GM21529 (cell line): ENCODE data around the gene H1-8.

Experiments
- ATAC-seq: cut with Tn5 transposase; IDR thresholded peaks from one replicate; pipeline ENCODE4 v1.9.1; 2021; ENCODE audit not compliant: unreplicated experiment

H1-8 gene

DNA sequence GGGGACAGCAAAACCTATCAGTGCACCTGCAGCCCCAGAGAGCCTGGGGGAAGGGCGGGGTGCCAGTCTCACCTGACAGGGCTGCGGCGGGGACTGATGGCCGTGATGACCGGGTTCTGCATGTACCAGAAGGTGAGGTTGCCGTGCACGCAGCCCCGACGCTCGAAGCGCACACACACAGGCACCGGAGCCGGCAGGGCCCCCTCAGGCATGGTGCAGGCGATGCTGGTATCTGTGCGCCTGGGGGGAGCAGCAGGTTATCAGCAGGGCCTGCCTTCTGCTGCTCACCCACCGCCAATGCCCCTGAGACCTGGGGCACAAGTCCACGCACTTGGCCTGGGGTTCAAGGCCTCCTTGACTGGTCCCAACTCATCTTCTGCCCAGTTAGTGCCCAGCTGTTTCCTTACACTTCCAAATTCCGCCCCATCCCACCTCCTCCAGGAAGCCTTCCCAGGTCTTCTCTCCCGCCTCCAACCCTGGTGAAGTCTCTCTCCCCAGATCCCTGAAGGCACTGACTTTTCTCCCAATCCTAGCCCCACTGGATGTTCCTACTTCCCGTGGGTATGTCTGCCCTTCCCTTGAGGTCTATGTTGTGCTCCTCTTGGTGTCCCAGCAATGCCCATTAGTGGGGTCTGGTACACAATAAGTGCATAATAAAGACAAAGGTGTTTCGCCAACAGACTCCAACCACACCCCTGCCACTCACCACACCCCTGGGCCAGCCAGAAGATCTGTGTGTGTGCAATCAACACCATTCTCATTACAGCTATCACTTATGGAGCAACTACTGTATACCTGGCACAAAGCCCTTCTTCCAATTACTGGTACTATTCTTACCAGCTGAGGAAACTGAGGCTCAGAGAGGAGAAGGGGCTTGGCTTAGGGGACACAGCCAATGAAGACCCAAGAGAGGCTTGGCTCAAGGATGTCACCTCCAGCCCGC, 28.9 kb downstream of the H1-8 start:
- ATAC-seq: no peak

DNA sequence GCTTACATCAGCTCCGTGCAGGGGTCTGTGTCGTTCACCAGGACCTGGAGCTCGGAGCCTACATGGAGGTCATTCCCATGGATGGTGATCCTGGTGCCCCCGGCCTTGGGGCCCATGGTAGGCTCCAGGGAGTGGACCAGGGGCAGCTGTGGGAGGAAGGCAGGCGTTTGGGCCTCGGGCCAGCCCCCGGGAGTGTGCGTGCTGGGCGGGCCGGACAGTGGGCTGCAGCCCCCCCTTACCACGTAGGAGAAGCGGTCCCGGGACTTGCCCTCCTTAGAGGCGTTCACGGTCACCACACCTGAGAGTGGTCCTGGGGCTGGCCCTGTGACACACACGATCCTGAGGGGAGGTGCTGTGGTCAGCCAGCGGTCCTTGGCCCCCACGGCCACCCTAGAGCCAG, 29.6 kb downstream of the H1-8 start:
- no peak for ATAC-seq

DNA sequence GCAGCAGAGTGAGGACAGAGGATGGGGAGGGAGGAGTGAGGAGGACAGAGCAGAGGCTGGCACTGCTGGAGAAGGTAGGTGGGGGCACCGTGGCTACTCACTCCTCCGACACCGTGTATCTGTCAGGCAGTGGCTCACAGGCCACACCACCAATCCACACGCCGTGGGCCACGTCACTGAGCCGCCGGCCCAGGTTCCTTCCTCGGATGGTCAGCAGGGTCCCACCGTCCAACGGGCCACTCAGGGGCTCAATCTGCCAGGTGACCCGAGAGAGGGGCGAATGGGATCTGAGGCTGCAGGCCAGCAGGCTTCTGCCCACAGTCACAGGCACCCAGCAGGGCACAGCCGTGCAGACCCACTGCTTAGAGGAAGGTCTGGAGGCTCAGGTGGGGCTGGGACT, 30.5 kb downstream of the H1-8 start:
- ATAC-seq: no peak

DNA sequence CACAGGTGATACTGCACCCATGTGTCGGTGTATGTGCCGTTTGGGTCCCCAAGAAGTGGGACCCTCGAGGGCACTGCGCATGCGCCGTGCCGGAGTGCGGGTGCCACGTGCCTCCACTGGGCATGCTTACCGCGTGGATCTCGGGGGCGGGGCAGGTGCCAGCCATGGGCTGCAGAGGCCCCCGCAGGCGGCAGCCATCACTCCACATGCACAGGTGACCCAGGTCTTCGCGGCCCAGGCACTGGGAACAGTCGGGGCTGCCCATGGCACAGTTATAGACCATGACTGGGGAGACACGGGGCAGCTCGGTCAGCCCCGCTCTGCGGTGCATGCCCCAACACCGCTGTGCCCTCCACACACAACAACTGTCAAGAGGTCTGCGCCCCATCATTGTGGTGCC, 31.2 kb downstream of the H1-8 start:
- no peak for ATAC-seq

DNA sequence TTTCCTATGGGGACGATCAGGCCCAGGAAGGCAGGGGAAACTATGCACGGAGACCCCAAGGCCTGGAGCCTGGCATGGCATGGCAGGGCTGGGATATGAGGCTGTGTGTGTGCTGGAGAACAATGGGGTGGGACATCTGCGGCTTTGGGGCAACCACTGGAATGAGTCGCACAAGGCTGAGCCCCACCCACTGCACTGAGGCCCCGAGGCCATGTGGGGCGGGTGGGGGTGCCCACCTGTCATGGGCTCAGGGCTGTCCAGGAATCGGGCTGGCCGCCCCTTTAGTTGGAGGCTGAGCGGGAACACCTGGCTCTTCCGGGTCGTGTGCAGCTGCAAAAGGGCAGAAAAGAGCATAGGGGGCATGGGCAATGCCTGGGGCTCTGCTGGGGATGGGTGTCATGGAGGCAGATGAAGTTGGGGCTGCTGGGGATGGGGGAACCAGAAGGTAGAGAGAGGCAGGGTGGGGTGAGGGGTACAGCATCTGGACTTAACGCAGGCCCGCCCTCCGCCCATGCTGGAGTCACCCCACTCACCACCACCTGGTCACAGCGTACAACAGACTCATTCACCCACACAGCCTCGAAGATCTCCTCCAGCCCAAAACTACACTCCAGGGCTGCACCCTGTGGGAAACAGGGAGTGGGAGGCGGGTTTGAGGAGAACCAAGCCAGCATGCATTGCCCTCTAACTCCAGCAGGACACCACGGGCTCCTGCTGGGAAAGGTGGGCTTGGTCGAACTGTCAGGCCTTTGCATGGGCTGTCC, 32.4 kb downstream of the H1-8 start:
- no peak for ATAC-seq

DNA sequence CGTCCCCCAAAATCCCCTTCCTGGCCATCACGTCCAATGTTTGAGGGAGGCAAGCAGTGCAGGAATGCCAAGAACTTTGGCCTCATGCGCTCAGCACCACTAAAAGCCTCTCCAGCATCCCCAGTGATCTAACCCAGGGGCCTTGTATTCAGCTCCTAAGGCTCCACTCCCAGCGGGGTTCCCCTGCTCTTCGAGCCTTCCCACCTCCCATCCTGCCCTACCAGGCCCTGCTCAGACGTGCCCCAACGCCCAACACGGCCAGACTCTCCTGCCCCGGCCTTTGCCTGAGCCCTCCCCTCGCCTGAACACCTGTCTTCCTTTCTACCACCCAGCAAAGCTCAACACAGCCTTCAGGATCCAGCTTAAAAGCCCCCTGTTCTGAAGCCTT, 33.0 kb downstream of the H1-8 start:
- ATAC-seq: no peak

DNA sequence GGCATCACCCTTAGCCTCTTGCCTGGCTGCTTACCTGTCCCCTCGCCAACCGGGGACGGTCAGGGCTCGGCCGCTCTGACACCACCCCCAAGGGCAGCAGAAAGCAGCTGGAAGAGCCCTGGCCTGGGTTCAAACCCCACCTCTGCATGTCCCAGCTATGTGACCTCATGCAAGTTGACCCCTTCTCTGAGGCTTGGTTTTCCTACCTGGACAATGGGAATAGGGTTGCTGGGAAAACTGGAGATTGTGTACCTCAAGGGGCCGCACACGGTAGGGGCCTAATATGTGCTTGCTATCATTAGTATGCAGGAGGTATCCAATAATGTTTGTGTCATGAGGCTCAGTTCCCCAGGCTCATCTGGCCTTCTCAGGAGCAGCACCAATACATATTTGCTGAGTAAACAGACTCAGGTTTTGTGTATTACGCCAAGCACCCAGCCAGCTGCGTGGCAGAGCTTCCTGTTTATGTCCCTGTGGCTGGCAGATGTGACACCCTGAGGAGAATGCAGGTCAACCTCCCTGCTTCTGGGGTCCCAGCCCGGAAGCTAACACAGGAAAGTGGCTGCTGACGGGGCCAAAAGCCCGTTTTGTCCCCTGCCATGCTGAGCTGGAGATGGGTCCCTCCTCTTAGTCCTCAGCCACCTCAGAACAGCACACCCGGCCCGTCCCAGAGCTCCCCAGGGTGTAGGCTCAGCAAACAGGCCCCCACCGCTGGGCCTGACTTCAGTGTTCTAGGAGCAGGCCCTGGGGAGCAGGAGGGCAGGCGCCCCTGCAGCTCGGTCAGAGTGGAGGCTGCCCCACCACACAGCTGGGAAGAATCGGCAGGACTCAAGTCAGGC, 33.8 kb downstream of the H1-8 start:
- ATAC-seq: peak; percentile 61

DNA sequence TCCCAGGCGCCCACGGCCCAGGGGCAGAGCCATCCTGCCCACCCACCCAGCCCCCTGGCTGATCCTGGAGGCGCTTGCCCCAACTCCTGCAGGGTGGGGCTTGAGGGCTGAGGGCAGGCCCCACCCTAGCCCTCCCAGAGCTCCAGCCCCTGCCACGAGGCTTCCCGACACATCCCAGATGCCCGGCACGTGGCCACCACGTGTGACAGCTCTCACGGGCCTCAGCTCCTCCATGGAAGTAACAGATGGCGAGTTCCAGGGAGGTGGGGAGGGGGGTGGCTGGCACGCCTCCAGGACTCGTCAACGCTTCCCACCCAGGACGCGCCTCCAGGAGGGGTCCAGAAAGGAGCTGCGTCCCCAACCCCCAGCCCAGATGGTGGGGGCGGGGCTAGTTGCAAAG, 34.4 kb downstream of the H1-8 start:
- no peak for ATAC-seq

DNA sequence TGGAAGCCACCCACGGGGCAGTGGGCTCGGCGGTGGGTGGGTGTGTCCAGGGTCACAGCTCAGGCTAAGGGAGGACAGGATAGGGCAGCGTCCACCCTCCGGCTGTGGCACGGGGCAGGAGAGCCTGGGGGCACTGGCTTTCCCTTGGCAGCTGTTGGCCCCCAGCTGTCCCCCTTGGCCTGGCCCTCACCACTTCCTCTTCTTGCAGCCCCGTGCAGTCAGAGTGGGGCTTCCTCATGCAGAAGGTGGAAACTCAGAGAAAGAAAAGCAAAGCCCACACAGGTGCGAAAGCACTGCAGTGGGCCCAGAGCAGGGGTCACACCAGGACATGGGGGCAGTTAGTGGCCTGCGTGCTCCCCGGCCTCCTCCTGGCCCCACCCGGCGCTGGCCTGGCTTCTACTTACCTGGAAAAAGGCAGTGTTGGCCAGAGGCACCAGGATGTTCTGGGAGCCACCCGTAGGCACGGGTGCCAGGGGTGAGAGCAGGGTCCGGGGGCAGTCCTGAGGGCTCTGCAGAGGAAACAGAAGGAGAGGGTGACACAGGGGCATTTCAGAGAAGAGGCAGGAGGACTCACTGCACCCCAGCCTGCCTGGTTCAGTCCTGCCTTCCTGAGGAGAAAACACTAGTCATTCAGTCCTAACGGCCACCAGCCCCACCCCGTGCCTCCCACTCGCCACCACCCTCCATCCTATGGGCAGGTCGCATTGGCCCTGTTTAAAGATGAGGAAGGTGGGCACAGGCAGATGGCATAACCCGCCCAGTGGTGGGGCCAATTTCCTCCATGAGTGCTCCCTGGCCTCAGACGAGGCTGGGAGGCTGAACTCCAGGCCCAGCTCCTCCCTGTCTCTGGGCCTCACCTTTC, 35.2 kb downstream of the H1-8 start:
- ATAC-seq: peak; percentile 51

DNA sequence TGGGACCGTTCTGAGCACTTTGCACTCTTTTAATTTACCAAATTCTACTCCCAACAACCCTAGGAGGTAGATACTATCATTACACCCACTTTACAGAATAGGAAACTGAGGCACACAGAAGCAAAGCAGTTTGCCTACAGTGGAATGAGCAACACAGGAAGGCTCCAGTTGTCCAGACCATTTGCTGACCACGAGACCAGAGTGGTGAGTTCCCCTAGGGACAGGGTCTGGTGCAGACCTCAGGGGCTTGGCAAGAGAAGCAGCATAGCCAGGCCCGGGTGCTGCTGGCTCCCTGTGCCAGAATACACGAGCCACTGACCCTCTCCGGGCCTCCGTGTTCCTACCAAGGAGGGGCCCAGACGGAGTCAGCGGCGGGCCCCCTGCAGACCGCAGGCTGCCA, 37.0 kb downstream of the H1-8 start:
- ATAC-seq: no peak

DNA sequence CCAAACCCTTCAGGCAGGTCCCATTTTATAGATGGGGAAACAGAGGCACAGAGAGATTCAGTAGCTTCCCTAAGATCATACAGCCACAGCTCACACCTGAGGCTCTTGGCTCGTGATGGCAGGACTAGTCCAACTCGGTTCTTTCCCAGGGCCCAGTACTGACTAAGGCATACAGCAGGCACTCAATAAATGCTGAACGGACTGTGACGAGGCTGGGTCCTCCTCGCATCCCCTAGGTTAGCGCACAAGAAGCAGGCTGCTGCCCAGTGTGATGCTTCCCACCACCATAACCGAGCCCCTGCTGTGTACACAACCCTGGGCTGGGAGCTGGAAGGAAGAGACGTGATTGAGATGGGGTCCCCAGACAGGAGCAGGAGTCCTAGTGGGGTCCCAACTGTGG, 38.6 kb downstream of the H1-8 start:
- ATAC-seq: no peak

DNA sequence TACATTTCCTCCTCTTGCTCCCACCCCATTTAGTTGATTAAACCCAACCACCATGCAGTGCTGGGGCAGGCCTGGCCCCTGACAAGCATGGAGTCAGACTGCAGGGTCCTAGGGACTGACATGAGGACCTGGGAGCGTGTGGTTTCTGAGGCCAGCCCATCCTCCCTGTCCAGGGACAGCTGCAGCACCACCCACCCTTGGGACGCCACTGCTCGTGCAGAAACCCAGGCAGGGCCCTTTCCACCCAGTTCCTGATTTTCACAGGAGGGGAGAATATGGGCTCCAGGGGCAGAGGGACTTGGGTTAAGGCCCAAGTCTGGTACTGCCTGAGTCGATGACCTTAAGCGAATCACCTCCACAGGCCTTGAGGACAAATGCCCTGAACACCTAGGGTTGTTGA, 39.8 kb downstream of the H1-8 start:
- ATAC-seq: no peak

DNA sequence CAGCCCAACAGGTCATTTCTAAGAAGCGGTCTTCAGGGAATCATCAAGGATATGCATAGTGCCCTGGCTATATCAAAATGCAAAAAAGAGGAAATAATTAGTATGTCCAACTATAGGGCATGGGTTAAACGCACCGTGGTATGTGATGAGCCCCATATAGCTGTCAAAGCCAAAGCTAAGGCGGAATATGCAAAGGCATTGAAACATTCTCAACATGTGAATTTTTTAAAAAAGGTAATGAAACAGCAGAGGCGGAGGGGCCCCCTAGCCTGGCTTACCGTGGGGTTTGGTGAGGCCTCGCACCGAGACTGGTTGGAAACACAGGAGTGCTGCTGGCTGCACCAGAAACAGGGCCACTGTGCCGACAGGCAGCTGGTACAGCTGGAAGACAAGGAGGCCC, 40.3 kb downstream of the H1-8 start:
- ATAC-seq: no peak

DNA sequence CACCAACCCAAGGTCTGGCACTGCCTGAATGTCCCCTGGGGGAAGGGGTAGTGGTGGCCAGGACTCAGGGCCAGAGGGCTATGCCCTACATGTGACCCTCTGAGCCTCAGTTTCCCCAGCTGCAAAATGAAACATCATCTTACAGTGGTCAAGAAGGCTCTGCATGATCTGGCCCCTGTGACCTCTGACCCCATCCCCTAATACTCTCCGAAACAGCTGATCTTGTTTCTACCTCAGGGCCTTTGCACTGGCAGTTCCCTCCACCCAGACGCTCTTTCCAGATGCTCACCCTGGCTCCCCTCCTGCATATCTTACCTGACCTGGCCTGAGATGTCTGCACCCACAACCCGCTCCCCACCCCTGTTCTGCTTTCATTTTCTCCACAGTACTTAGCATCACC, 41.7 kb downstream of the H1-8 start:
- no peak for ATAC-seq

DNA sequence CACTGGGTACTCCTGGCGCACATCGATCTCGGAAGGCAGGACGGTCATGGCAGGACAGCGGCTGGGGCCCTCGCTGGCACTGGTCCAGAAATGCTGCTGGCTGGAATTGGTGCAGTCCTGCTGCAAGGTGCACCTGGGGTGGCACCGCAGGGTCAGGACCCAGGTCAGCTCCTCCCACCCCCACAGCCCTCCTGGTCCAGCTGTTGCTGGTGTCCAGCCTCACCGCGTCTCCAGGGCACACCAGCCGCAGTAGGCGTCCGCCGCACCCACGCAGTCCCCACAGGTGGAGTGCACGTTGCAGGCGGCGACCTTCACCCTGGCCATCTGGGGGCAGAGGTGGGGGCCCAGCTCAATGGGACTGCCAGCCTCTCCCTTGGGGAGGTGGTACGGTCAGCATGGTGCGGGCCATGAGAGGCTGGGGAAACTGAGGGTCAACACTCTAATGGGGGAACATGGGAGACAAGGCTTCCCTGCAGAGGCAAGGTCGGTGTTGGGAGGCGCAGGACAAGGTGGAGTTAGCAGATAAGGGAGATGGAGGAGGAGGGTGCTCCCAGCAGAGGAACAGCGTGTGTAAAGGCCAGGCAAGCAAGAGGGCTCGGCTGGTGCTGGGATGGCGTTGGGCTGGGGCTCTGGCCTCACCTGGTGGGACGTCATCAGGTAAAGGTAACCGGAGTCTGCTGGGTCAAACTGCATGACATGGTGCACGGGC, 43.1 kb downstream of the H1-8 start:
- ATAC-seq: no peak

DNA sequence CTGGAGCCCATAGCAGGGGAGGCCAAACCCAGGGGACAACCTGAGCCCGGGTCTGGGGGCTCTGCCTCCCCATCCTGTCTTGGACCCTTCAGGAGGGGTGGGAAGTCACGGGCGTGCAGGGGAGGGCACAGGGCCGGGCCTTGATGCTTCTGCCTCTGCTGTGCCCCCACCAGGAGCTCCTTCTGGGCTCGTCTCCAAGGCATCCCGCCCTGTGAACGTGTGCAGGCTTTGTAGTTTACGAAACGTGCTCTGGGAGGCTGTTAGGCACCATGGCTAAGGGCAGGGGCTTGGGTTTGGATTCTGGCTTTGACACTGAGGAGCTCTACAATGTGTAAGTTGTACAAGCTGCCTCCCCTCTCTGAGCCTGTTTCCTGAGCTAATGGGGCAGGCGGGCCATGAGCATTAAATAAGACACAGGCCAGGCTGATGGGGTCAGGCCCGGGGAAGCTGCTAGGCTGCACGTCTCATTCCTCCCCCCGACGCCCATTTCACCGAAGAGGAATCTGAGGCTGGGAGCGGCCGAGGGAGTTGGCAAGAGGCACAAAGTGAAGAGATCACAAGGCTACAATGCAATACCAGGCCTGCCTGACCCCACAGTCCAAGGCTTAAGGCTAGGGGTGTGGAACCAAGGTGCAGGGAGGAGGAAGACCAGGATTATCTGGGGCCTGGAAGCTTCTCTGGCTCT, 43.9 kb downstream of the H1-8 start:
- no peak for ATAC-seq

DNA sequence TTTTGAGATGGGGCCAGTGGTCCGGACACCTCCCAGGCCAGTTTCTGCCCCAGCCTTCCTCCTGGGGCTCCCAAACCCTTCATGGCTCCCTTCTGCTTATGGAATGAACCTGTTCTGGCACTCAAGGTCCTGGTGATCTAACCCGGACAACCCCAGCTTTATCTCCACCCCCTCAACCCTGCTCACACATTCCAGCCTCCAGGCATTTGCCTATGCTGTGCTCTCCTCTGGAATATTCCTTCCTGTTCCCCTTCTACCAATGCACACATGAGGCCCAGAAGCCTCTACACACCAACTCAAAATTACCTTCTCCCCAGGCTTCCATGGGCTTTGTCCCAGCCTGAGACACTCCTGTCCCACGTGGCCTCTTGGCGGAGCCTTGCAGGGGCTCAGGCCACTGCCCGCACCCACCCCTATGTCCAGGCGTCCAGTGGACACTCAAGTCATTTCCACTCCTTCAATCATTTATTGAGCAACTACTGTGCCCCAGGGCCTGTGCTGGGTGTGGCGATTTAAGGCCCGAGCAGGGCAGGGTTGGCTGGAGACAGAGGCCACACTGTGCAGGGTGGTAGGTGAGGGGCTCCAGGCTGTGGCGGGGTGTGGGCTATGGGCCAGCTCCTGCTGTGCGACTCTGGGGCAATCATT, 44.7 kb downstream of the H1-8 start:
- ATAC-seq: no peak

DNA sequence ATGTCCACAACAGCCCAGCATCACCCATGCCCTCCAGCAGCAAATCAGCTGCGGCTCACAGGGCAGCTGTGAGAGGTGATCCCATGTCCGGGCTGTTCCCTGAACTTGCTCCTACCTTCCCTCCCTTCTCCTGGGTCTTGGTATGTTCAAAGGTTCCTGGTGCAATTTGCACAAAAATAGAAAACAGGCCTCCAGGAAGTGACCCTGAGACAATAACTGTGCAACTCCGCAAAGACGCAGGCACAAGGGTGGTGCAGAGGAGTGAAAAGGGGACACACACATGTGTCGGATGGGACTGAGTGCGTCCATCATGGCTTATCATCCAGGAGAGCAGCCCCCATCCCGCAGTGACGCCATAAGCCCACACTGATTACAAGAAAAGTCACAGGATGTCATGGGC, 47.2 kb downstream of the H1-8 start:
- ATAC-seq: no peak

DNA sequence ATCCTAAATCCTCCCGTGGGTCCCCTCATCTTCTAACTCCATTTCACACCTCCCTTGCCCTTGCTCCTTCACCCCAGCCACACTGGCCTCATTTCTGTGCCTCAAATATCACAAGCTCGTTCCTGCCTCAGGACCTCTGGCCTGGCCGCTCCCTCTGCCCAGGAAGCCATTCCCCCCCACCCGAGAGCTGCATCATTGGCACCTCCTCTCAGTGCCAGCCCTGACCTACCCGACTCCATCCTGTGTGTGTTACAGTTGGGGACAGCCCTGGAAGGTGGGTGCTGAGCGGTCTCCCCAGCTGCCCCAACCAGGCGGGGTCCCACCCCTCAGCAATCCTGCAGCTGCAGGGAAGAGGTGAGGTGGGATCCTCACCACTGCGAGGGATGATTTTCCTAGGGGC, 49.0 kb downstream of the H1-8 start:
- ATAC-seq: no peak
